Calu3 (cell line): ENCODE results near the gene NR2F2. TPM values are rescaled to one million over a fixed set of nuclear protein-coding genes. Genes with fewer than 3 reads are reported as not detected.

Experiments used
- BruUV-seq: library from RNA; stranded (reverse); fragments of 400-500 nt; replicated peaks from 2 replicates; lab custom pipeline; 2021; lab: Mats Ljungman, UMichigan
- CTCF ChIA-PET: fragments of 300-600 bp; sonication (Branson Sonifier 250); formaldehyde crosslinking; loops from one replicate; lab custom pipeline; 2022; ENCODE audit warnings: antibody characterized with exemption; lab: Charles Lee
- DNase-seq: peaks from one replicate; pipeline ENCODE4 v3.0.0; 2022
- H3K27ac Mint-ChIP-seq: one replicate; pipeline ENCODE4 v1.8.0; 2022; ENCODE audit warnings: mixed read lengths; ENCODE audit not compliant: unreplicated experiment
- H3K27me3 Mint-ChIP-seq: one replicate; pipeline ENCODE4 v1.8.0; 2022; ENCODE audit warnings: mixed read lengths; ENCODE audit not compliant: unreplicated experiment
- H3K36me3 Mint-ChIP-seq: one replicate; pipeline ENCODE4 v1.8.0; 2022; ENCODE audit warnings: mild to moderate bottlenecking, moderate library complexity, mixed read lengths; ENCODE audit not compliant: insufficient read depth, unreplicated experiment
- H3K4me1 Mint-ChIP-seq: one replicate; pipeline ENCODE4 v1.8.0; 2022; ENCODE audit warnings: mild to moderate bottlenecking, low read depth, mixed read lengths; ENCODE audit not compliant: unreplicated experiment
- H3K4me3 Mint-ChIP-seq: one replicate; pipeline ENCODE4 v1.8.0; 2022; ENCODE audit warnings: mild to moderate bottlenecking, low read depth, moderate library complexity, mixed read lengths; ENCODE audit not compliant: unreplicated experiment
- H3K9me3 Mint-ChIP-seq: one replicate; pipeline ENCODE4 v1.8.0; 2022; ENCODE audit warnings: low read depth, mixed read lengths; ENCODE audit not compliant: unreplicated experiment
- intact Hi-C: fragments of 100-400 bp; cut with micrococcal nuclease; formaldehyde crosslinking; loops from one replicate; pipeline ENCODE4 v1.10.0; 2022; ENCODE audit not compliant: unreplicated experiment
- total RNA-seq: library from RNA; stranded (reverse); gene quantifications from 2 replicates; pipeline ENCODE4 v1.2.3, GENCODE V29; 2022
- TF ChIP-seq, protein P1 (sequence below): fragments of 200-600 bp; IDR thresholded peaks from one replicate; pipeline ENCODE4 v1.8.0; 2022; ENCODE audit warnings: antibody characterized with exemption; ENCODE audit not compliant: unreplicated experiment

Gene NR2F2
- total RNA-seq, 1 experiment from 2014 or later: 158 TPM

- Mint-ChIP-seq H3K4me1 (peaks cover 9% of the 10 kb centered on the region), H3K4me3 (no peak overlapping the region), H3K9me3 (no peaks in the 10 kb centered on the region), H3K36me3 (peaks cover 100% of the 10 kb centered on the region), H3K27ac (no peak overlapping the region), H3K27me3 (no peaks in the 10 kb centered on the region)
- CTCF ChIA-PET: interaction anchor here (1.2 kb wide), 1 partner anchor 13 kb away, joined by 9 read pairs; no protein-coding TSS in a partner anchor
- BruUV-seq: no TSS peak
- intact Hi-C loops: no loop called here
- DNase-seq: no peak
- TF ChIP-seq, protein P1, sequence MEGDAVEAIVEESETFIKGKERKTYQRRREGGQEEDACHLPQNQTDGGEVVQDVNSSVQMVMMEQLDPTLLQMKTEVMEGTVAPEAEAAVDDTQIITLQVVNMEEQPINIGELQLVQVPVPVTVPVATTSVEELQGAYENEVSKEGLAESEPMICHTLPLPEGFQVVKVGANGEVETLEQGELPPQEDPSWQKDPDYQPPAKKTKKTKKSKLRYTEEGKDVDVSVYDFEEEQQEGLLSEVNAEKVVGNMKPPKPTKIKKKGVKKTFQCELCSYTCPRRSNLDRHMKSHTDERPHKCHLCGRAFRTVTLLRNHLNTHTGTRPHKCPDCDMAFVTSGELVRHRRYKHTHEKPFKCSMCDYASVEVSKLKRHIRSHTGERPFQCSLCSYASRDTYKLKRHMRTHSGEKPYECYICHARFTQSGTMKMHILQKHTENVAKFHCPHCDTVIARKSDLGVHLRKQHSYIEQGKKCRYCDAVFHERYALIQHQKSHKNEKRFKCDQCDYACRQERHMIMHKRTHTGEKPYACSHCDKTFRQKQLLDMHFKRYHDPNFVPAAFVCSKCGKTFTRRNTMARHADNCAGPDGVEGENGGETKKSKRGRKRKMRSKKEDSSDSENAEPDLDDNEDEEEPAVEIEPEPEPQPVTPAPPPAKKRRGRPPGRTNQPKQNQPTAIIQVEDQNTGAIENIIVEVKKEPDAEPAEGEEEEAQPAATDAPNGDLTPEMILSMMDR: no peak
These were observed 3.7 kb downstream of the NR2F2 start for GRCh38 chr15:96334017-96334704.

DNA sequence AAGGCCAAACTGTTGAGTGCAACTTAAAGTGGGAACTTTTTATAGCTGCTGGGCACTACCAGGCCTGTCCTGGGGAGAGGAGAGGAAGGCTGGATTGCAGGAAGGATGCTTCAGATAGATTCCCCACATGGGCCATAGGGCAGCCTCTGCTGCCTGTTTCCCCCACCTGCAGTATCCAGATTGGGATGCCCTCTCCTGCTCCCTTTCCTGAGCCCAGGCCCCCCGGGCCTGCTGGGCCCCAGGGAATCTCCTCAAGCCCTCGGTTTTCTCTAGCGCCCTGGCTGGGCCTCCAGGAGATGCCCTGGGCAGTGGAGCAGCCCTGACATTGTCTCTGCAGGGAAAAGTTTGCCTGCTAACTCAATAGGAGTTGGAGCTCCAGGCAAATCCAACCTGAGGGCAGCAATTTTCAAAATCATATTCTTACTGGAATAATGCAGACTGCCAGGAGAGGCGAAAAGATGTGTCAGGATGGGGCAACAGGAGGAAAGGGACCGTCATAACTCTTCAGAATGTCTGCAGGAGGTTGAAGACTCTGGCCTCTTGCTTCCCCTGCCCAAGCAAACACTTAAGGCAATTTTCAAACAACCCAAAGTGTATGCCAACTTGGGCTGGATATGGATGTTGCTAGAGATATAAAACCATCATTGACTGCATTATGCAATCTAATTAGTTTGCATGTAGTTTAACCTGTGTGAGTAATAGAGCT lies 4.4 kb downstream of the NR2F2 start:
- no peaks in the 10 kb centered on the region for H3K9me3 Mint-ChIP-seq
- H3K4me3 Mint-ChIP-seq: no peak overlapping the region
- H3K27ac Mint-ChIP-seq: no peak overlapping the region
- no TSS peak for BruUV-seq
- DNase-seq: no peak
- CTCF ChIA-PET: interaction anchor here (1.0 to 2.9 kb wide), 3 partner anchors 10 to 19 kb away, joined by 3 to 12 read pairs (median 4); no protein-coding TSS in a partner anchor
- peaks cover 100% of the 10 kb centered on the region for H3K36me3 Mint-ChIP-seq
- peaks cover 9% of the 10 kb centered on the region for H3K4me1 Mint-ChIP-seq
- H3K27me3 Mint-ChIP-seq: no peaks in the 10 kb centered on the region
- TF ChIP-seq, protein P1: no peak
- intact Hi-C loops: no loop called here

GRCh38 chr15:96335411-96336024 lies 5.0 kb downstream of the NR2F2 start:
- intact Hi-C loops: loop anchor here (2.0 kb wide), 1 partner anchor 15 kb away; no protein-coding TSS in a partner anchor
- peaks cover 9% of the 10 kb centered on the region for H3K4me1 Mint-ChIP-seq
- no peaks in the 10 kb centered on the region for H3K9me3 Mint-ChIP-seq
- no peak overlapping the region for H3K4me3 Mint-ChIP-seq
- DNase-seq: no peak
- TF ChIP-seq, protein P1: no peak
- H3K27ac Mint-ChIP-seq: no peak overlapping the region
- H3K36me3 Mint-ChIP-seq: peaks cover 100% of the 10 kb centered on the region
- no TSS peak for BruUV-seq
- H3K27me3 Mint-ChIP-seq: no peaks in the 10 kb centered on the region
- CTCF ChIA-PET: interaction anchor here (1.0 to 2.9 kb wide), 4 partner anchors 10 to 910 kb away, joined by 3 to 12 read pairs (median 4); no protein-coding TSS in a partner anchor

DNA sequence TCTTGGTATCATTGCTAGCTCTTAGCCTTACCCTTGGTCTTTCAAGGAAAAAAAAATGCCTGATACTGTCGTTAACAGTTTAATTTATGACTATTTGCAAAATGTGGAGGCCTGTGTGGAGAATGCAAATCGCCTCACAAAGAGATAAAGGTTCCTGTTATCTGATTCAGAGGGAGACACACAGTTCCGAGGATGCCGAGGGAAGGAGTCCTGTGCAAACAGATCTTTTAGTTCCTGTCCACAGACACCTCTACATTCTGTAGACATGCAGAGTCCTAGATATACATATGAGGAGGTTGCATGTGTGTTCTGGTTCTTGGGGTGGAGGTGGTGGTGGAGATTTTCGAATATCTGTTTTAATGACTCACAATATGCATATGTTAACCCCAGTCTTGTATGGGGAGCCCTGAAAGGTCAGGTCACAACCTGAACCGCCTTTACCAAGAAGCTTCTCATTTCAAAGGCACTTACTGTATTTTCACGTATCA lies 5.7 kb downstream of the NR2F2 start:
- H3K9me3 Mint-ChIP-seq: no peaks in the 10 kb centered on the region
- no peak overlapping the region for H3K27ac Mint-ChIP-seq
- no peak overlapping the region for H3K4me3 Mint-ChIP-seq
- intact Hi-C loops: loop anchor here (2.0 kb wide), 1 partner anchor 15 kb away; no protein-coding TSS in a partner anchor
- H3K36me3 Mint-ChIP-seq: peaks cover 100% of the 10 kb centered on the region
- TF ChIP-seq, protein P1: no peak
- CTCF ChIA-PET: interaction anchor here (1.2 to 2.9 kb wide), 6 partner anchors 9 to 910 kb away, joined by 3 to 12 read pairs (median 4); no protein-coding TSS in a partner anchor
- H3K4me1 Mint-ChIP-seq: peaks cover 9% of the 10 kb centered on the region
- BruUV-seq: no TSS peak
- no peaks in the 10 kb centered on the region for H3K27me3 Mint-ChIP-seq
- no peak for DNase-seq
